ENCODE results near the gene MRPL12.
A peak's percentile ranks its signal among the peaks of the same experiment; 100 is the strongest.

Gene MRPL12

DNA sequence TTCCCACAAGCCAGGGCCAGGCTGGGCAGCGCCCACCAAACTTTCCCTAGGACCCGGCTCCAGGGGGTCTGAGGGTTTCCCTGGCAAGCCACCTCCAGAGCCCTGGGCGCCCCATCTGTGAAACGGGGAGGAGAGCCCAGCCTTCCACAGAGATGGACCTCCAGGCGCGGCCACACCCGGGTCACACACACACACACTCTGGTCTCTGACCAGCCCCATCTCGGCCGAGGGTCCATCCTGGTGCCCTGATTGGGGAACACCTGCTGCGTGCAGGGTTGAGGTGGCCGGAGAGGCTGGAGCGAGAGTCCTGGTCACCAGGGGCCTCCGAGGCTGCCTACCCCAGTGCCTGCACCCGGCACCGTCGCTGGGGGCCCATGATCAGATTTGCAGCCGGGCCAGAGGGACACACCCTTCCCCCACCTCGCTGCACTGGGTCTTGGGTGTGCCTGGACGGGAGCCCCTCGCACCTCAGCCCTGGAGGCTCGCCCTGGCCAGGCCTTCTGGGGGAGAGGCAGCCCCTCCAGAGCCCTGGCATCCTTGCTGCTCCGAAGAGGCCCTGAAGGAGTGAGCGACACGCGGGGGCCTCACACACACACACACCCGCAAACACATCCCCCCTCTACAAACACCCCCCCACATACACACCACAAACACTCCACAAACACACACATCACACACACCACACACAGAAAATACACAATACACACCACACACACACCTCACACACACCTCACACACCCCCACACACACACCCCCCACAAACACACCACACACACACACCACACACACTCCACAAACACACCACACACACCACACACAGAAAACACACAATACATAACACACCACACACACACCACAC, 38.7 kb downstream of the MRPL12 start:
- peak; percentile 65 for DNase-seq

All from hematopoietic multipotent progenitor cell treated with erythropoietin and hydrocortisone succinate and interleukin-3 and kit ligand, for 6 days (in vitro differentiated cells).